SK-MEL-5 (cell line): ENCODE data around the gene C19orf85. TPM values are rescaled to one million over a fixed set of nuclear protein-coding genes. Genes with fewer than 3 reads are reported as not detected.
"Not testable (repeated sequence)": the region's sequence is repeated elsewhere in the genome, so short reads cannot be mapped to it uniquely, and the experiment has no call there.

Source experiments
- DNase-seq: peaks from one replicate; pipeline ENCODE4 v3.0.0-alpha.2; 2016; ENCODE audit warnings: low read depth, low spot score
- in situ Hi-C: cut with HindIII; loops from 2 replicates; pipeline ENCODE4 v1.10.0; 2016; ENCODE audit warnings: low sequenced_read_pairs, high pct_unique_total_duplicates, low pct_unique_long_range_greater_than_20kb
- polyA plus RNA-seq, 2 experiments: library from polyadenylated mRNA; depleted of rRNA; stranded (reverse); fragments of >200 nt; gene quantifications; 2 replicates each; pipeline ENCODE4 v1.2.3, GENCODE V29; 2015
- total RNA-seq: library from RNA; depleted of rRNA; stranded (reverse); fragments of >200 nt; shearing (Covaris generic); gene quantifications from 2 replicates; pipeline ENCODE4 v1.2.3, GENCODE V29; 2014; rRNA removed

Gene C19orf85
- total RNA-seq = not detected in 2 replicates
- polyA plus RNA-seq (2015; cell fraction: cytosol; rRNA removed) = not detected in 2 replicates
- polyA plus RNA-seq (2015; cell fraction: nucleus; rRNA removed) = not detected in 2 replicates

DNA sequence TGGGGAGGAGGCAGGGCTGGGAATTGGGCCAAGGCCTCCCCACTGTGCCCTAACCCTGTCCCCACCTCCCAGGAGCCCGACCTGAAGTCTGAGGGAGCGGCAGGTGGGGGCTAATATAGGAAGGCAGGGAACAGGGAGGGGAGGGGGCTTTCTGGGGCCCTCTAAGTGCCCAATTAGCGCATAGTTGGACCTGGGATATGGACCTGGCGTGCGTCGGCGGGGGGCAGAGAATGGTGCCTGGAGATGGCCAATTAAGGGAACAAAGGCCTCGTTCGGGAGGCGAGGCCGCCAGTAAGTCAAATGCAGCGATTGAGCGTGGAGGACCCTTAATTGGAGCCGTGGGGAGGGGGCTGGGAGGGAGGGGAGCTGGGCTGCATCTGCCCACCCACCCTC is at the start of gene C19orf85:
Gene C19orf85 (minus strand): TSS at position 90 of the 393 bp plus-strand sequence. CDS start 197 bp downstream, outside the sequence.
- in situ Hi-C loops = no loop called here

DNA sequence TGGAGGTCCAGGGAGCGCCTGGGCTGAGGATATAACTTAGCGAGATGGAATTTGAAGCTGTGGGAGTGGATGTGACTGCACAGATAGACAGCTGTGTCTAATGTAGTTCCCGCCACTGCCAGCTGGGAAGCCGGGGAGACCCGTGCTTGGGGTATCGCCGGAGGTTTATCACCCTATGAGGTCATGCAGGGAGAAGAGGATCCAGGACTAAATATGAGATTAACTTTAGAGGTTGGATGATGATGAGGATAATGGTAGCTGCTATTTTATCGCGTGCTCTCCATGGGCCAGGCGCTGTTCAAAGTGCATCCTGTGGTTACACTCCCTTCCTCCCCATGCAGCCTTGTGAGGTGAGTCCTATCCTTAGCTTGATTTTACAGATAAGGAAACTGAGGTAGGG is 43.6 kb upstream of the C19orf85 start:
- in situ Hi-C loops = no loop called here
- no peak for DNase-seq

More for the DNA sequence above, at the start of gene C19orf85:
- DNase-seq = no peak

DNA sequence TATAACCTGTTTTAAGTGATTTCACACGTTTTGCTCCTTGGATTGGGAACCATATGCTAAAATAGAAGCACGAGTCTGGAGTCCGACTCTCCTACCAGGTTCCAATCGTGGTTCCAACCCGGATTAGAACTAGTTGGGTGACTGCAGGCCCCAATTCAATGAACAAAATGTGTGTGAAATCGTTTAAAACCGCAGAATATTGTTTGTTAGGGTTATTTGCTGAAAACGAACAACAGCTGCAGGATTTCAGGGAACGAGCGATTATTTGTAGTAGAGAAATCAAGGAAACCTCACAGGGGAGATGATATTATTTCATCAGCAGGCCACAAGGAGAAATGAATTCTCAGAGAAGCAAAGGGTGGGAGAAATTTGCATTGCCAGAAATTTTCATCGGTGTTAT is 40.4 kb upstream of the C19orf85 start:
- no peak for DNase-seq
- in situ Hi-C loops = no loop called here

DNA sequence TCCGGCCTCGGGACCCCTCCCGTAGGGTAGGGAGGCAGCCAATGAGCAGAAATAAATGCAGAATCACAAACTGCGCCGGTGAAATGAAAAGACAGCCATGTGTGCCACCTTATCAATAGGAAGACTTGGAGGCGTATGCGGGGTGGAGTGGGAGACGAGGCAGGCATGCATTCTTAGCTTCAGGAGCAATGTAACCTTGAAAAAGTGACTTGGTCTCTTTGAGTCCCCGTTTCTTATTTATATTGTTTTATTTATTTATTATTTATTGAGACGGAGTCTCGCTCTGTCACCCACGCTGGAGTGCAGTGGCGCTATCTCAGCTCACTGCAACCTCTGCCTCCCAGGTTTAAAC is 39.7 kb upstream of the C19orf85 start:
- DNase-seq = no peak
- in situ Hi-C loops = no loop called here

DNA sequence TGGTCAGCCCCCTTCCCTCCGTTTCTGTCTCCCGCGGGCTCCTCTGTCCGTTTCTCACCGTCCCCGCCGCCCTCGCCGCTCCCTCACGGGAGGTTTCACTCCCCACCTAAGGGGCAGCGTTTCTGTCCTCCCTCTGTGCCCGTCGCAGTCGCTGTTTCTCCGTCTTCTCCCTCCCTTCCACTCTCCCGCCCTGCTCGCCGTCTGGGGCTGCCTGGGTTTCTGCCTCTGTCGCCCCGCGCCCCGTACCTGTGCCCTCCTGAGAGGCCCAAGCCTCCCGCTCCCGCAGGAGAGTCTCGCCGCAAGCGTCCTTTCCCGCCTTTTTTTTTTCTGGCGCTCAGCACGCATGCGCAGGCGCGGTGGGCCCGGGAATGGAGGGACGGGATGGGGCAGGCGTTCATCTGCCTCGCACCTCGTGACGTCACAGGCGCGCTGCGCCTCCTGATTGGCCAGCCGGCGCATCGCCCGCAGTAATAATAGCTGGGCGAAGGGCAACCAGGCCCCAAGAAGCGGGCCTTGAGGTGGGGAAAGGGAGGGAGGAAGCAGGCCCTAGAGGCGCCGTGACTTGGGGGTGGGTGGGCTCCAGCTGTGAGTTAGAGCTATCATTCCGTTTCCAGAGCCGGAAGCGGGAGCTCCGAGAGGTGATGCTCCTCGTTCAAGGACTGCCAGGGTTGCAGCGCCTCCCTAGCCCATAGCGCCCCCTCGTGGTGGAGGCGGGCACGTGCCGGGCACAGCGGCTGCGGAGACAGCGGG is 39.1 kb upstream of the C19orf85 start:
- in situ Hi-C loops = no loop called here
- peak; percentile 91 for DNase-seq

DNA sequence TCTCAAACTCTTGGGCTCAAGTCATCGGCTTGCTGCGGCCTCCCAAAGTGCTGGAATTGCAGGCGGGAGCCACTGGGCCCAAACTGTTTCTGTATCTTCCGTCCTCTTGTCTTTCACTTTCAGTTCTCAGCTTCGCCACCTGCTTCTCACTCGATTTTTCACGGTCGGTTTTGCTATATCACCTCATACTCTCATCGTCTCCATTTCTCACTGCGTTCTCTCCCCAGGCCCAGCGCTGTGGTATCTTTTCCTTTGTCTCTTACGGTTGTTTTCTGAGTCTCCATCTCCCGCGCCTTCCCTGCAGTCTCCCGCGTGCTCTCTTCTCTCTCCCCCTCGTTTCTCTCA is 38.6 kb upstream of the C19orf85 start:
- in situ Hi-C loops = no loop called here
- no peak for DNase-seq

DNA sequence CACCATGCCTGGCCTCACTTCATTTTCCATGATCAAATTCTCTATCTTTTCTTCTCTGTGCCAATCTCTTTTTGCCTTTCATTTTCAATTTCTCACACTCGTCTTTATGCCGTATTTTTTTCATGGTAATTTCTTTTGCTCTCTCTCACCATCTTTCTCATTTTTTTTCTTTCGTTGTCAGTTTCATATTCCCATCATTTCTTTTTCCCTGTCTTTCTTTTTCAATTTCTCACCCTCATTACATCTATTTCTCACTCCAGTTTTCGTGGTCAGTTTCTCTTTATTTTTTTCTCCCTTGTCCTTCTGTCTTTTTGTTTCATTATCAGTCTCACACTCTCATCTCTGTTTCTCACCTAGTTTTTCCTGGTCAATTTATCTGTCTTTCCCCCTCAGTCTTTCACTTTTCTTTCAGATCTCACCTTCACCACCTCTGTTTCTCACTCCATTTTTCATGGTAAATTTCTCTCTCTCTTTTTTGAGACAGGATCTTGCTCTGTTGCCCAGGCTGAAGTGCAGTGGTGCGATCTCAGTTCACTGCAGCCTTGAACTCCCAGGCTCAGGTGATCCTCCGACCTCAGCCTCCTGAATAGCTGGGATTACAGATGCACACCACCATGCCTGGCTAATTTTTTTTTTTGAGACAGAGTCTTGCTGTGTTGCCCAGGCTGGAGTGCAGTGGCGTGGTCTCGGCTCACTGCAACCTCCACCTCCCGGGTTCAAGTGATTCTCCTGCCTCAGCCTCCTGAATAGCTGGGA is 37.8 kb upstream of the C19orf85 start:
- in situ Hi-C loops = no loop called here

DNA sequence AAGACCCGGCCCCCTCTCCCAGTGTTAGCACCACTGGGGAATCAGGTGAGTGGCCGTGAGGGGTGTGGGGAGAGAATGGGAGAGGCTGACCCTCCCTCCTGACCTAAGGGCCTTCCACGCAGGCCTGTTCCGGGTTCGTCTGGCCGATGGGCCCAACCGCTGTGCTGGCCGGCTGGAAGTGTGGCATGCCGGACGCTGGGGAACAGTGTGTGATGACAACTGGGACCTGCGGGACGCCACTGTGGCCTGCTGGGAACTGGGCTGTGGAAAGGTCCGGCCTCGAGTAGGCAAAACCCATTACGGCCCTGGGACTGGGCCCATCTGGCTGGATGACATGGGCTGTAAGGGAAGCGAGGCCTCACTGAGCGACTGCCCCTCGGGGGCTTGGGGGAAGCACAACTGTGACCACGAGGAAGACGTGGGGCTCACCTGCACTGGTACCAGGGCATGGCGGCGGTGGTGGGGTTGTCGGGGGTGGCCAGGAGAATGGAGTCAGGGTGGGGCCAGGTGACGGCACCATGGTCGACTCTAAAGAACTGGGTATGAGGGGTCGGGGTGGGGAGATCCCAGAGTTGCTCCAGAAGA is 35.9 kb upstream of the C19orf85 start:
- in situ Hi-C loops = no loop called here

More for the DNA sequence above, 37.8 kb upstream of the C19orf85 start:
- no peak for DNase-seq

DNA sequence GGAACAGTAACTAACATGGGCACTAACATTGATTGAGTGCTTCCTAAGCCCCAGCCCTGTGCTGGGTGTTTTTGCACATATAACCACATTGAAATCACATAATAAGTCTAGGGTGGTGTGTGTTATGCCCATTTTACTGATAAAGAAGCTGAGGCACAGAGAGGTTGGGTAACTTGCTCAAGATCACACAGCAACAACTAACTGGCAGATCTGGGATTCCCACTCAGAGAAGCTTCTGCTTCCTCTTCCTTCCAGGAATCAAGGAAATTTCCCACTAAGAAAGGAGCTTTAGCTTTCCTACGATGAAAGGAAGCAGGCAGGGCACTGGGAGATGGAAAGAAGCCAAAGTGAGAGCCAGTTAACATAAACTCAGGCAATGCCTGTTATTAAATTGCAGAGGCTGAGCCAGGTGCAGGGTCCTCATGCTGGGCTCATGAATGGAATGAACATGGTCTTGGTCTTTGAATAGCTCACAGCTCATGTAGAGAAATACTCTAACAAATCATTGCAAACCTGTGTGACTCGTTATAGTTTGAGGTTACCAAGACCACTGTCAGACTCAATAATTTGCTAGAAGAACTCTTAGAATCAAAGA is 33.8 kb upstream of the C19orf85 start:
- no peak for DNase-seq
- in situ Hi-C loops = no loop called here

More for the DNA sequence above, 35.9 kb upstream of the C19orf85 start:
- no peak for DNase-seq

DNA sequence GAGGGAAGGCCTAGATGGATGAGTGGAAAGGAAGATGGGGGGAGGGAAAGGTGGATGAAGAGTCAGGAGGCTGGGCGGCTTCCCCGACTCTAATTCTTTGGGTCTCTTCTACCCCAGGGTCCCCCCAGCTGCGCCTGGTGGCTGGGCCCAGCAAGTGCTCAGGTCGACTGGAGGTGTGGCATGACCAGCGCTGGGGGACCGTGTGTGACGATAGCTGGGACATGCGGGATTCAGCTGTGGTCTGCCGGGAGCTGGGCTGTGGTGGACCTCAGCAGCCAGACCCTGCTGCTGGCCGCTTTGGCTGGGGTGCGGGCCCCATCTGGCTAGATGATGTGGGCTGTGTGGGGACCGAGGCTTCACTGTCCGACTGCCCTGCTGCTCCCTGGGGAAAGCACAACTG is 33.2 kb upstream of the C19orf85 start:
- no peak for DNase-seq
- in situ Hi-C loops = no loop called here

DNA sequence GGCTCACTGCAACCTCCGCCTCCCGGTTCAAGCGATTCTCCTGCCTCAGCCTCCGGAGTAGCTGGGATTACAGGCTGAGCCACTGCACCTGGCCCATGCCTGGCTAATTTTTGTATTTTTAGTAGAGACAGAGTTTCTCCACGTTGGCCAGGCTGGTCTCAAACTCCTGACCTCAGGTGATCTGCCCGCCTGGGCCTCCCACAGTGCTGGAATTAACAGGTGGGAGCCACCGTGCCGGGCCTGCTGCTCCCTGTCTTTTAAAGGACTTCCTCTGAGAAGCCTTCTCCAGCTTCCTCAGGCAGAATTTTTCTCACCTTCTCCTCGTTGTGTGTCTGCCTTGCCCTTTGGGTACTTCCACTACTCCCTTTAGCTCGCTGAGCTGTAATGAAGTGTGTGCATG is 32.3 kb upstream of the C19orf85 start:
- DNase-seq, in situ Hi-C loops: not testable (repeated sequence)

DNA sequence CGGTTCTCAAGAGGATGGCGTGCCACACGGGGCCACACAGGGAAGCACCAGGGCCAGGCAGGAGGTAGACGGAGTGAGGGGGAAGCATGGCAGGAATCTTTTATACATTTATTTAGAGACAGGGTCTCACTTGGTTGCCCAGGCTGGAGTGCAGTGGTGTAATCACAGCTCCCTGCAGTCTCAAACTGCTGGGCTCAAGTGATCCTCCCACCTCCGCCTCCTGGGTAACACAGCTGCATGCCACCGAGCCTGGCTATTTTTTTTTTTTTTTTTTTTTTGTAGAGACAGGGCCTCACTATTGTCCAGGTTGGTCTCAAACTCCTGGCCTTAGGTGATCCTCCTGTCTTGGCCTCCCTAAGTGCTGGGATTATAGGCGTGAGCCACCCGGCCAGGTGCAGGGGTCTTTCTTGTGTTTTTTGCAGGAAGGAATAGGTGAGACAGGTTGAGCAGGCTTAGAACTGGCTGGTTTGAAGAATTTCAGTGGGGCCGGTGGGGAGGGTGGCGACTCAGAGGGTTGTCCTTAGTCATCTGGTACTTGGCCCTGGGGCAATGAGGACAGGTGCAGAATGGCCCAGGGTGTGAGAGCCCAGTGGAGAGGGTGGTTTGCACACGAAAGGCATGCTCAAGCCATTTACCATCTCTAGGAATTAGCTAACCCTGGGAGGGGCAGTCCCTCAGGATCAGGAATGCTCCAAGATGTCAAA is 31.2 kb upstream of the C19orf85 start:
- no peak for DNase-seq
- in situ Hi-C loops = no loop called here

DNA sequence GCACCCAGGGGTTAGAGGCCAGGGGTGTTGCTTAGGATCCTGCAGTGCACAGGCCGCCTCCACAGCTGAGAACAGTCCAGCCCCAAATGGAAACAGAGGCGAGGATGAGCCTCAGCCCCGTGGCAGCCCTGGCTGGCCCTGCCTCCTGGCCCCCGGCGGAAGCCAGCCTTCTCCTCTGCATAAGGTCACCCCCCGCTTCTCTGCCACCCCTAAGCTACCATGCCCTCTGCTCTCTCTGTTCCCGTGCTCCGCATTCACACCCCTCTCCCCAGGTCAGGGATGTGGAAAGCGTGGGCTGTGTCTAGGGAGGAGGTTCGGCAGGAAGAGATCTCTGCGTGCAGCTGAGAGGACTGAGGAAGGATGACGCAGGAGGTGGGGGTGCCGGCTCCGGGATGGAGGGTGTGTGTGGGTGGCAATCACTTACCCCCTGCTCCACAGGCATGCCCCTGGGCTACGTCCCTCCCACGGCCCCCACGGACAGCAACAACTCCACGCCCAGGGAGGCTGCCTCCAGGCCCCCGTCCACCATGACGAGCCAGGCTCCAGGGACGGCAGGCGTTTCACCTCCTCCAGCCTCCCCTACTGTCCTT is 29.7 kb upstream of the C19orf85 start:
- DNase-seq = no peak
- in situ Hi-C loops = no loop called here

DNA sequence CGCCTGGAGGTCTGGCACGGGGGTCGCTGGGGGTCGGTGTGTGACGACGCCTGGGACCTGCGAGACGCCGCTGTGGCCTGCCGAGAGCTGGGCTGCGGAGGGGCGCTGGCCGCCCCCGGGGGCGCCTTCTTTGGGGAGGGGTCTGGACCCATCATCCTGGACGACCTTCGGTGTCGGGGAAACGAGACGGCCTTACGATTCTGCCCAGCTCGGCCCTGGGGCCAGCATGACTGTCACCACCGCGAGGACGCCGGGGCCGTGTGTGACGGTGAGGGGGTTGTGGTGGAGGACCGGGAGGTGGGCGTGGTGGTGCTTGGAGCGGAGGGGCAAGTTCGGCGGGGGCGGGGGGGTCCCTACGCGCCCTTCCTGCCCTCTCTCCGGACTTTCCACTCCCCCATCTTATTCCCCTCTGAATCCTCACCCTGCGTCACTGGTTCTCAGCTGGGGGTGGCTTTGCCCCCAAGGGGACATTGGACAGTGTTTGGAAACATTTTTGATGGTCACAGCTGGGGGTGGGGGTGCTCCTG is 29.2 kb upstream of the C19orf85 start:
- in situ Hi-C loops = no loop called here
- no peak for DNase-seq

DNA sequence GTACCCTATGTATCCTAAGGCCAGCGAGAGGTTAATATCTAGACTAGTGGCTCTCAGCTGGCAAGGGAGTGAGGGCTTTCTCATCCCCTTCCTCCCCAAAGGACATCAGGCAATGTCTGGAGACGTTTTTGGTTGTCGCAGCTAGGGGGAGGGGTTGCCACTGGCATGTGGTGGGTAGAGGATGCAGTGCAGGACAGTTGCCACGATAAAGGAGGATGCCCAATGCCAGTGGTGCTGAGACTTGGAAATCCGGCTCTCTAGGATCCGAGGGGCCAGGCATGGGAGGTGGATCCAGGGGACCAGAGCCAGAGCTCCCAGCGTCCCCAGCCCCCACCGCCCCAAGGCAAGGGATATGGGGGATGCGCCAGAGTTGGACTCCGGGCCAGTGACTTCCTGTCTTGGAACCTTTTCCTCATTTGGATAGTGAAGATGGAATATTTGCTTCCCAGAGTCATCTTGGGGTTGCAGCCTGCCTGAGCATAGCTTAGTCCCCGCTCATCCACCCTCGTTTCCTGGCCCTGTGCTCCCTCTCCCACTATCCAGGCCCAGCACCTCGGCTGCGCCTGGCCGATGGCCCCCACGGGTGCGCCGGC is 28.6 kb upstream of the C19orf85 start:
- in situ Hi-C loops = no loop called here
- no peak for DNase-seq

DNA sequence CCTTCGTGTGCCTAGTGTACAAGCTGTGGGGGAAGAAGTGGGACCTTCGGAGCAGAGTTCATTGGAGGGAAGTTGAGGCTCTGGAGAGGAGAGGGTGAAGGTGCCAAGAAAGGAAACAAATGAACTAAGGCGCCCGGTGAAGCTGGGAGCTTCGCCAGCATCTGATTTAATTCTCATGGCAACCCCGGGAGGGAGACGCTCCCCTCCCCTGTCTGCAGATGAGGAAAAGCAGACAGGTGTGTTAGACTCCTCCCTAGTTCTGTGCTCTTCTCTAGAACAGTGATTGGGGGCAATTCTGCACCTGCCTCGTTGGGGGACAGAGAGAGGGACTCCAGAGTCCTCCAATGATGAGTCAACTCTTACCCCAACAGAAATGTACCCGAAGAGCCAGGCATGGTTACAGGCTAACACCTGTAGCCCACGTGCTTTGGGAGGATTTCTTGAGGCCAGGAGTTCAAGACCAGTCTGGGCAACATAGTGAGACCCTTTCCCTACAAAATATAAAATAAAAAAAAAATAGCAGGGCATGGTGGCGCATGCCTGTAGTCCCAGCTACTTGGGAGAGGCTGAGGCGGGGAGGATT is 27.9 kb upstream of the C19orf85 start:
- no peak for DNase-seq
- in situ Hi-C loops = no loop called here
